A549 (cell line): ENCODE measurements around the gene GRM5.
"Not testable (repeated sequence)": the region's sequence is repeated elsewhere in the genome, so short reads cannot be mapped to it uniquely, and the experiment has no call there.

Experiments used
- BHLHE40 ChIP-seq: IDR thresholded peaks from 2 replicates; pipeline ENCODE4 v1.6.1; 2012; ENCODE audit warnings: low read depth, low read length, inconsistent platforms
- CBX2 ChIP-seq: fragments of 200-600 bp; sonication (generic); IDR thresholded peaks from 2 replicates; pipeline ENCODE4 v1.6.1; 2016; ENCODE audit warnings: low read depth, mild to moderate bottlenecking, borderline replicate concordance
- CHD2 ChIP-seq: fragments of 150-350 bp; IDR thresholded peaks from 2 replicates; pipeline ENCODE4 v1.6.1; 2014; ENCODE audit warnings: low read length; ENCODE audit not compliant: partially characterized antibody
- CTCF ChIP-seq: fragments of >200 bp; sonication (Bioruptor Twin); formaldehyde crosslinking; IDR thresholded peaks from 3 replicates; pipeline ENCODE4 v1.5.1; 2016
- EP300 ChIP-seq, 2 experiments: fragments of >200 bp; sonication (Bioruptor Twin); formaldehyde crosslinking; IDR thresholded peaks; 2 replicates in 1 of 2; 3 replicates in 1 of 2; pipeline ENCODE4 v1.6.1; 2016 to 2017
- KDM5A ChIP-seq: fragments of 200-600 bp; sonication (generic); IDR thresholded peaks from 2 replicates; pipeline ENCODE4 v1.6.1; 2016; ENCODE audit warnings: antibody characterized with exemption, mild to moderate bottlenecking
- MAX ChIP-seq: IDR thresholded peaks from 2 replicates; pipeline ENCODE4 v1.6.1; 2012
- MYC ChIP-seq: IDR thresholded peaks from 2 replicates; pipeline ENCODE4 v1.6.1; 2012; ENCODE audit warnings: mild to moderate bottlenecking, inconsistent platforms, low read length, improper control_type of control experiment, borderline replicate concordance
- NR3C1 ChIP-seq: fragments of >200 bp; sonication (Bioruptor Twin); formaldehyde crosslinking; IDR thresholded peaks from 3 replicates; pipeline ENCODE4 v1.6.1; 2017
- PHF8 ChIP-seq: fragments of 200-600 bp; sonication (generic); IDR thresholded peaks from 2 replicates; pipeline ENCODE4 v1.6.1; 2016; ENCODE audit warnings: low read depth, mild to moderate bottlenecking, antibody characterized with exemption, moderate library complexity, borderline replicate concordance
- POLR2A ChIP-seq: IDR thresholded peaks from 2 replicates; pipeline ENCODE4 v1.6.1; 2012; ENCODE audit warnings: mild to moderate bottlenecking, low read length
- RAD21 ChIP-seq, 2 experiments: fragments of >200 bp in 1 of 2; sonication (Bioruptor Twin) in 1 of 2; formaldehyde crosslinking in 1 of 2; IDR thresholded peaks in 1 of 2; conservative IDR thresholded peaks in 1 of 2; 2 replicates in 1 of 2; 3 replicates in 1 of 2; pipeline ENCODE4 v1.6.1; 2012 to 2018; ENCODE audit warnings: inconsistent platforms in 1 of 2
- REST ChIP-seq: fragments of 200-600 bp; sonication (generic); IDR thresholded peaks from 2 replicates; pipeline ENCODE4 v1.6.1; 2016; ENCODE audit warnings: antibody characterized with exemption, mild to moderate bottlenecking, moderate library complexity
- USF2 ChIP-seq: fragments of 450-650 bp; IDR thresholded peaks from 2 replicates; pipeline ENCODE4 v1.6.1; 2014; ENCODE audit warnings: antibody characterized with exemption

DNA sequence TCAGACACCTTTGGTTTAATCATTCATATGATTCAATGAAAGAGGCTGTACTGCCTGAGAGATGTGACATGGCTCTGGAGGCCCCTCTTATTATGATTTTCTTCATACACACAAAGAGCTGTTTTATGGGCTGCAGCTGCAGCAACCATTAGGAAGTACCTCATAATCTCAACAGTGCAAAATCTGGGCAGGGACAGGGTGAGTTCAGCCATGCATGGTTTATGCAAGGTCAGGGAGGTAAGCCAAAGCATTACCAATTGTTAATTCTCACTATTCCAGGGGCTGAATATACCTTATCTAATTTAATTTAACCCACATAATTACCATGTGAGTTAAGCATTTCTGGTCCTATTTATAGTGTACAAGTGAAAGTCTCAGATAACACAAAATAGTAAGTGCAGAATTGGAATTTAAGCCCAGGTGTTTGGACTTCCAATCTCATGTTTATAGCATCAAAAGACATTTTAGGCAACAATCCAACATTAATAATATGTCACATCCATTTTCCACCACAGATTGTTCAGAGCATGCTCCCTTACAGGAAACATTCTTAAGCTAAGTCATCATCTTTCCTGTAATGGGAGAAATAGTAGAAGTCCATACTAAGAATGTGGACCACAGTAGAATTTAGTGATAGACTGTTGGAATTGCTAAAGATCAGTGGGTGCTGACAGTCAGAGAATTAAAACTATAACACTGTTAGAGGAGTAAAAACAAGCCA lies 45.8 kb downstream of the GRM5 start:
- not testable (repeated sequence) for TF ChIP-seq CTCF; CHD2; RAD21 (conservative IDR thresholded peaks at IDR 0.05 in 1 of 2, IDR thresholded peaks at IDR 0.05 in 1 of 2); CBX2; USF2; KDM5A; NR3C1; BHLHE40; PHF8; POLR2A; MYC; EP300 (IDR thresholded peaks at IDR 0.05); MAX; REST
